Ureter (tissue), 1 donor: ENCODE data around the gene UGGT1. TPM values are rescaled to one million over a fixed set of nuclear protein-coding genes. Genes with fewer than 3 reads are reported as not detected.
"Not testable (repeated sequence)": the region's sequence is repeated elsewhere in the genome, so short reads cannot be mapped to it uniquely, and the experiment has no call there.

Source experiments
- DNase-seq: peaks from one replicate; pipeline ENCODE4 v3.0.0-alpha.2; 2020; ENCODE audit warnings: low spot score
- total RNA-seq: library from RNA; stranded (reverse); gene quantifications from one replicate; pipeline ENCODE4 v1.2.4, GENCODE V29; 2023
- donor health status: DM: yes; HTN: yes; CAD: no.

Gene UGGT1
- total RNA-seq, 1 donor from 2014 or later: 61.1 TPM

DNA sequence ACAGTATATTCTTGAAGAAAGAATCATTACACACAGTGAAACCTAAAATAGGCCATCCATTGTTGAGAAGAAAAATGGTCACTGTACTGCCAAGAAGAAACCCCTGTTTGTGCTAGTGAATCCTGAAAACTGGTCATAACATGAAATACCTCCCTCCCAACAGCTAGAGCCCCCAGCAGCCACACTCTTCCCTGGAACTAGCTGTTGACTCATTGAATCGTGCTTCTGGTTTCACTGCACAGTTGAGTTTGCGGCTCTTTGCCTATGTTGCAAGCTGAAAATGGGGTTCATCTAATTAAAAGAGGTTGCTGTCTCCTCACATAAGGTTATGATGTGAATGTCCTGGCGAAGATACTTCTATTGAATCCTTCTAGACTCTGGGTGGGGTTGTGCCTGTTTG, 86.3 kb downstream of the UGGT1 start:
- no peak for DNase-seq

DNA sequence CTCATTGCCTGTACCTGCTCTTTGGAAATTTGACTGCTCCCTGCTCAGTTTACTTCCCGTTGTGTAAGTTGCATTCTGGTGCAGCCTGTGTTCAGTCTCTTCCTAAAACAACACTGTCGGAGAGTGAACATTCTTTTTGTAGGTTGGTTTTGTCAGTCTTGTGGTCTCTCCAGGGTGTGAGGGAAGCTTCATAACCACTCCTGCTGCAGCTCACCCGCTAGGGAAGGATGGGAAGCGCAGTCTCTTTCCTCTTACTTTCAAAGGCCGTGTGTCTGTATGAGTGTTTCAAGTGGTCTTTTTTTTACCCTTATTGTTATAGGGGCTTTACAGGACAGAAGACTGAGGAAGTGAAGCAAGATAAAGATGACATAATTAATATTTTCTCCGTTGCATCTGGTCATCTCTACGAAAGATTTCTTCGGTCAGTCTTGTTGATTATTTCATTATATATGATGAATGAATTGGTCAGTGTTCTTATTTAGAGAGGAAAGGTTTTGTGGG, 87.2 kb downstream of the UGGT1 start:
- no peak for DNase-seq

DNA sequence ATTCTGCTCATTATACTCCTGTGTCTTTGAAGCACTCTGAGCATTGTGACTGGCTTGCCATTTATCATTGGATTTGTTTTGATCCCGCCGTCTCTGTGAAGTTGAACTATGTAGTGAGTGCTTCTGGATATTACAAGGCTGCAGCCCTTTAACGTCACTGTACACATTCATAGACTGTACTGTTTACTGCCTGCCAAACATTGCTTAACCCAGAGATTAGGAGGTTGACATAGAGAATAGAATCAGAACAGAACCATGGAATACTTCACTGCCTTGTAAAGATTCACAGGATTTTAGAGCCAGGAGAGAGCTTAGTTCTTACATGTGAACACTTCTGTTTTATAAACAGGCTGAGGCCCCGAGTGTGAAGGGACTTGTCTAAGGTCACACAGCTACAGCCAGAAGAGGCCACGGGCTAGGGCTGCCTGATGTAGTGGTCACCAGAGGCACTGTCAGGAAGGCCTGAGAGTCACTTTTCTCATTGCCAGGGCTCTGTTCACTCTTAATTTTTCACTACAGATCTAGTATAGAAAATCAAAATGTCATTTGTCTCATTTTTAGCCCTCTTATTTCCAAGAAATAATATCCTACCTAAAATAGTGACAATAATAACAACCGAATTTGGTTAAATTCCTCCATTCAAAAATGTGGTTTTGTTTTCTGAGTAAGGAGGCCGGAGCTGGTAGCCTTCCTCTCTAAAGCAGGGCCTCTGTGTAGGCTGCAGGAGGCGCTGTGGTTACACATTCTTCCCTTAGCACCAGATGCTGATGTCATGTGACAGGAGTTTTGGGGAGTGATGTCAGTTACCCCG, 87.9 kb downstream of the UGGT1 start:
- peak; percentile 59 for DNase-seq

DNA sequence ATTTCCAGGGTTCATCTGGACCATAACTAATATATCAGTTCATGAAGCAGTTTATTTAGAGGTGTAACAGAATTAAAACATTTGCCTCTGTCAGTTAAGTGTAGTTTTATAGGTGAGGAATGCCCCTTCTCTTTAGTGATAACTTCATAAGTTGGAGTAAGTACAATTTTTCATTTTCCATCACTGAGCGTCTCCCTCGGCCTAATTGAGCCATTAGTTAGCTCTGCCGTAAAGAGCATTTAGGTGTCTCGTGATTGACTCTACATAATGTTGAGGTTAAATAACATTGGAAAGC, 88.4 kb downstream of the UGGT1 start:
- DNase-seq: no peak

DNA sequence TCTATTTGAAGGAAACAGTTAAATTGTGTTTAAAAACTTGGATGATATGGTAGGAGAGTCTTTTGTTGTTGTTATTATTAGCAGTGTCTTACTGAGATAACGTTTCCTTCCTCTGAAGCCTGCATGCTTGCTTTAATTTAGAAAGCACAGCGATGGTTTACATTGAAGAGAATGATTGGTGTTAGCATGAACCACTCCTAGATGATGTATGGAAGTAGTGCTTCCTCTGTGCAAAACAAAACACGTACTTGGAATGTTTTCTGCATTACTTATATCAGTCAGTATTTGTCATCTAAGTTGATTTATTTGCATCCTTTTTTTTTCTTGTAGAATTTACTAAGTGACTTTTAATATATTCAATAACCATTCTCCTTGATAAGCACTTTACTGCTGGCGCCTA, 89.0 kb downstream of the UGGT1 start:
- no peak for DNase-seq

DNA sequence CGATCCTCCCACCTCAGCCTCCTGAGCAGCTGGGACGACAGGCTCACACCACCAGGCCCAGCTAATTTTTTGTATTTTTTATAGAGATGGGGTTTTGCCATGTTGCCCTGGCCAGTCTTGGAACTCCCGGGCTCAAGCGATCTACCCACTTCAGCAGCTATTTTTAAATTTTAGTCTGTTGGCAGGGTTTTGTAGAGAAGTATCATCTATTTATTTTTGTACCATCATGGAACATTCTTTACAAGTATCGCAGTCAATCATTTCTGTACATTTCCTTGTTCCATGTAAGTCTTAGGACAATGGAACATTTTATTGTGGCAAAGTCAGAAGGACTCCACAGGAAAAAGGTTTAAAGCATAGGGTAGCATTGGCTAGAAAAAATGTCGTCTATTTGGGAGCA, 94.6 kb downstream of the UGGT1 start:
- no peak for DNase-seq

DNA sequence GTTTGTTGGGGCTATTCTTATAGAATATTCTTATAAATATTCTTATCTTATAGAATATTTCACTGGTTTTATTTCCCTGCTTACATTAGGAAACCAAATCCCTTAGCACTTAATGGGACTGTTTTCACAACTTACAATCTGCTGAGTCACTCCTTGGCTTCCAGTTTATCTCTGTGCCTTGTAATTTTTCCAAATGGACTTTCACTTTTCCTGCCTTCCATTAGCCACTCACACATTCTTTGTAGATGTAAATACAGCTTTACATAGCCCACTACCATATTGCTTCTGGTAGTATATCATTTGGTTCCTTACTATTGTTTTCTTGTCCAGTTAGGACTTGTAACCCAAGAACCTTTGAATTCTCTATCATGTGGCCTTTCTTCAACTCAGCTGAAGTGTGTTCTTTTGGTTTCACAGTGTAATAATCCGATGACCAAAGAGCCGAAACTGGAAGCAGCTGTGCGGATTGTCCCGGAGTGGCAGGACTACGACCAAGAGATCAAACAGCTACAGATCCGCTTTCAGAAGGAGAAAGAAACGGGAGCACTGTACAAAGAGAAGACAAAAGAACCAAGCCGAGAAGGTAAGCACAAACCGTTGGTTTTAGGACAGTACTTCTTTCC, 96.1 kb downstream of the UGGT1 start:
- no peak for DNase-seq

DNA sequence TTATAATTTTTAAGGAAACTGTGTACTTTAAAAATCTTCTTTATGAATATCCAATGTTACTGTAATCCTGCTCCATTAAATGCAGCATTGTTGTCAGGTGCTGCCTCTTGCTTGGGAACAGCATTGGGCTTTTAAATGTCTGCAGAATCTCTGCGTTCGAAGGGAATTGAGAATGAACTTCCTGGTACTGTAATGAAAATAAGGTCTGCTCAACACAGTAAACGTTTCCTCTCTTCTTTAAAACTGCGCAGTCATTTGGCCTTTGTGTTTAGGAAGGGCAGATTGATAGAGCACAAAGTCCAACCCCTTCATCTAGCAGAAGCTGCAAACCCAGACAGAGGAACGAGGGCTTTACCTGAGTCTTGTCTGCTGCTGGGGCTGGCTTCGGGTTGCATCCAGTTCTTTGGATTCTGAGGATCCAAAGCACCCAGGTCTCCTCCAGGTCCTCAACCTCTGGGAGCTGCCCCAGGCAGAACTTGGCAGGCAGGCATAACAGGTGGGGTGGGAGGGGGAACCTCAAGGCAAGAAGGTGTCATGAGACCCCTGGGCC, 104.5 kb downstream of the UGGT1 start:
- DNase-seq: no peak

DNA sequence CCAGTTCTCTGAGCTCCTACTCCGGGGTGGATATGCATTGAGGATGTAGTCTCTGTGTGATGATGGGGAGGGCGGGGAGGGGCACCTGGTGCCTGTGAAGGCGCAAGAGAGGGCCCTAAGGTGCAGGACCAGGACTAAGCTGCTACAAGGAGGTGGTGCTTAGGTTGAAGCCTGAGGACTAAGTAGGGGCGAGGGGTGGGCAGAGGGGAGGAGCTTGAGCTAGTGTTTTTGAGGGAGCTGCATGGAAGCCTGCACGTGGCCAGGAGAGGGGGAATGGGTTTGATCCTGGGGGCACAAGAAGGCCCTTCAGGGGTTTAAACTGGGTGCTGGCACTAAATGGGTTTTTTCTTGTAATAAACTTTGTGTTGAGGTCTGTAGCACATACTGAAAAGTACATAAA, 105.0 kb downstream of the UGGT1 start:
- DNase-seq: no peak

DNA sequence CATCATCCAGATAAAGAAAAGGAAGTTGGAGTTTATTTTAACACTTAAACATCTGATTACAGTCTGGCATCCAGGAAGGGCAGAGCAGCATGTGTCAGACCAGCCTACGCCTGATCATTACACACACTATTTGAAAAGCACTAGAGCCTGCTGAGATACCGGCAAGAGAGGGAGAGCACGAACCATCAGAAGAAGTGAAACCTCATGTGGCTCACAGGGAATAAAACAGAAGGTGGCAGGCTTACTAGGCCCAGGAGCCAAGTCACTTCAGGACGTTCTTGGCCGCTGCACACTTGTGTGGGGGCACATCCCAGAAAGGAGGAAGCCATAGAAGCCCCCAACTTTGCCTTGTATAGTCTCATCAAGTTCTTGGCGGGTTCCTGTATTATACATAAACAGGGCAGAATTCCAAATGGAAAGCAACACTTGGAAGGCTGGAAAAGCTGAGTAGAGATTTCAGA, 105.5 kb downstream of the UGGT1 start:
- DNase-seq: peak; percentile 51

DNA sequence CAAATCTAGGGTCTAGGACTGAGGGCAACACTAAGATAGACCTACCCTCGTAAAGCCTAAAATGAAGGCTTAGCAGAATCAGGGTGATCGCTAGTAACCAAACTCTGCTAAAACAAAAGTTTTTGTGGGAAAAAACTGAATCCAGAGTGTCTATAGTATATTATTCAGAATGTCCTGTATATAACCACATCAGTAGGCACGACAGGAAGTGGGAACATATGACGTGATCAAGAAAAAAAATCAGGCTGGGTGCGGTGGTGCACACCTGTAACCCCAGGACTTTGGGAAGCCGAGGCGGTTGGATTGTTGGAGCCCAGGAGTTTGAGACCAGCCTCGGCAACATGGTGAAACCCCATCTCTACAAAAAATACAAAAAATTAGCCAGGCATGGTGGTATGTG, 106.1 kb downstream of the UGGT1 start:
- DNase-seq: no peak

DNA sequence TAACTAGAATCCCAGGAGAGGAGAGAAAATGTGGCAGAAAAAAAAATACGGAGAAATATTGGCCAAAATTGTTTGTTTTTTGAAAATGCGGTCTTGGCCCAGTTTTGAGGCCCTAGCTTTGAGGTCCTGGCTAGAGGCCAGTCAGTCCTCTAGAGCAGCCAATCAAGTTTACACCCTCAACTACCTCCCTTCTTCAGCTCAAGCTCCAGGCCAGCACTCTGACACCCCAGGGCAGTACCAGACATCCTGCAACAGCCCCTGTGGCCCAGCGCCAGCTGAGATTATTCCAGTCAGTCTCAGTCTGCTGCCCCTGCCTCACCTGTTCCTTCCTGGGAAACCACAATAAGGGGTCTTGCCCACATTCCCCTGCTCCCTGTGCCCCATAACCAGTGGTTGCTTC, 107.7 kb downstream of the UGGT1 start:
- no peak for DNase-seq

DNA sequence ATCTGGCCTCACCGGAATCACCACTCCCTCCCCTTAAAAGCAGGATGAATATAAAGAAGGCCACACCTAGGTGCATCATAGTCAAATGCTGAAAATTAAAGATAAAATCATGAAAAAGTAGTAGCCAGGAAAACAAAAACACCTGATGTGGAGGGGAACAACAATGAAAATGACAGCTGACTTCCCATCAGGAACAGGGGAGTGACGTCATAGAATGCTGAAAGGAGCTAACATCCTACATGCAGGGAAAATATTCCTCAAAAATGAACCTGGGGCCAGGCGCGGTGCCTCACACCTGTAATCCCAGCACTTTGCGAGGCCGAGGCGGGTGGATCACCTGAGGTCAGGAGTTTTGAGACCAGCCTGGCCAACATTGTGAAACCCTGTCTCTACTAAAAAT, 108.1 kb downstream of the UGGT1 start:
- no peak for DNase-seq

DNA sequence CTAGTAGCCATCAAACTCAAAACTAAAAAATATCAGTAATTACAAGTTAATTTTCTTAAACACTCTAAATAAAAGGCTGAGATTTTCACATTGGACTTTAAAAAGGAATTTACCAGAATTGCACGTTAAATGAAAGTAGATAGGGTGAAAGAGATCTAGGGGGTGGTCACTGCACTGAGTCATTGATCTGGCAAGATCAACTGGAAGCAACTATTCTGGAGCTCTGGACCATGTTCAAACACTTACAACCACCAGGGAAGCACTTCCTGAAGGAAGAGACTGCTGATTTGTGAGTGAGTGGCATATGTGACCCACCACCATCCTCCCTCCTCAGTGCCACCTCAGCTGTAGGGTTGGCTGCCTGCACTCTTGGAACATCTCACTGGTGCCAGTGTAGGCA, 111.8 kb downstream of the UGGT1 start:
- no peak for DNase-seq

DNA sequence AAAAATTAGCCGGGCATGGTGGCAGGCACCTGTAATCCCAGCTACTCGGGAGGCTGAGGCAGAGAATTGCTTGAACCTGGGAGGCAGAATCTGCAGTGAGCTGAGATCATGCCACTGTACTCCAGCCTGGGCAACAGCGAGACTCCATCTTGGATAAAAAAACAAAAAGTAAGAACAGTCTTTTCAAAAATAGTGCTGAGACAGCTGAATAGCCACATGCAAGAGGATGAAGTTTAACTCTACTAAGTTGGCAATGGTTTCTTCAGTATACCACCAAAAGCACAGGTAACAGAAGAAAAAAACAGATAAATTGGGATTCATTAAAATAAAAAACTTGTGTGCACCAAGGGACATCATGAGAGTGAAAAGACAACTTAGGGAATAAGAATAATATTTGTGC, 115.2 kb downstream of the UGGT1 start:
- no peak for DNase-seq

DNA sequence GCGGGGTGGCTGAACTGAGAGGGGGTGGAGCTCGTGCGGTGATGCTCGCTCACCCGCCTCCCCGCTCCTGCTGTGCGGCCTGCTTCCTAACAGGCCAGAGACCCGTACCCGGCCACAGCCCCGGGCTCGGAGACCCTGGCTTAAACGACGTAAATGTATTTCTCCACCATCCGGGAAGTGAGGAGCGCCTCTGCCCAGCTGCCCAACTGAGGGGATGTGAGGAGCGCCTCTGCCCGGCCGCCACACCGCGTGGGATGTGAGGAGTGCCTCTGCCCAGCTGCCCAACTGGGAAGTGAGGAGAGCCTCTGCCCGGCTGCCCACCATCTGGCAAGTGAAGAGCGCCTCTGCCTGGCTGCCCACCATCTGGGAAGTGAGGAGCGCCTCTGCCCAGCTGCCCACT, 117.0 kb downstream of the UGGT1 start:
- no peak for DNase-seq

DNA sequence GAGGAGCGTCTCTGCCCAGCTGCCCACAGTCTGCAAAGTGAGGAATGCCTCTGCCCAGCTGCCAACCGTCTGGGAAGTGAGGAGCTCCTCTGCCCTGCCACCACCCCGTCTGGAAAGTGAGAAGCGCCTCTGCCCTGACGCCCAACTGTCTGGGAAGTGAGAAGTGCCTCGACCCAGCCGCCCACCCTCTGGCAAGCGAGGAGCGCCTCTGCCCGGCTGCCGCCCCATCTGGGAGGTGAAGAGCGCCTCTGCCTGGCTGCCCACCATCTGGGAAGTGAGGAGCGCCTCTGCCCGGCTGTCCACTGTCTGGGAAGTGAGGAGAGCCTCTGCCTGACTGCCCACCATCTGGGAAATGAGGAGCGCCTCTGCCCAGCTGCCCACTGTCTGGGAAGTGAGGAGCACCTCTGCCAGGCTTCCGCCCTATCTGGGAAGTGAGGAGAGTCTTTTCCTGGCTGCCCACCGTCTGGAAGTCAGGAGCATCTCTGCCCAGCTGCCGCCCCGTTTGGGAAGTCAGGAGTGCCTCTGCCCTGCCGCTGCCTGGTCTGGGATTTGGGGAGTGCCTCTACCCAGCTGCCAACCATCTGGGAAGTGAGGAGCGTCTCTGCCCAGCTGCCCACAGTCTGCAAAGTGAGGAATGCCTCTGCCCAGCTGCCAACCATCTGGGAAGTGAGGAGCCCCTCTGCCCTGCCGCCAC, 117.8 kb downstream of the UGGT1 start:
- DNase-seq: not testable (repeated sequence)

DNA sequence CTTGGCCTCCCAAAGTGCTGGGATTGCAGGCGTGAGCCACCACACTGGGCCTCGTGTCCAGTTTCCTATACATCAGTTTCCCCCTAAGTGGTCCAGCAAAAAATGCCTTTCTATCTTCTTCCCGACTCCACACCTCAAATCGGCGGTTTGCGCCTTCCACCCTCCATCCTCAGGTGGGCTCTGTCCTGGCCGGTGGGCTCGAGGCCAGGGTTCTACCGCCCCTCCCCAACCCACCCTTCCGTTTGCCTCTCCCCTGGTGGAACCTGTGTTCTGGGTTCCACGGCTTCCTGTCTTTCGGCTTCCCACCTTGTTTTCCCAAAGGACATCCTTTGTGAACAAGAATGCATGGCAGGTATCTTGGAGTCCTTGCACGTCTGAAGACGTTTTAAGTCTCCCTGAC, 123.3 kb downstream of the UGGT1 start:
- DNase-seq: no peak

DNA sequence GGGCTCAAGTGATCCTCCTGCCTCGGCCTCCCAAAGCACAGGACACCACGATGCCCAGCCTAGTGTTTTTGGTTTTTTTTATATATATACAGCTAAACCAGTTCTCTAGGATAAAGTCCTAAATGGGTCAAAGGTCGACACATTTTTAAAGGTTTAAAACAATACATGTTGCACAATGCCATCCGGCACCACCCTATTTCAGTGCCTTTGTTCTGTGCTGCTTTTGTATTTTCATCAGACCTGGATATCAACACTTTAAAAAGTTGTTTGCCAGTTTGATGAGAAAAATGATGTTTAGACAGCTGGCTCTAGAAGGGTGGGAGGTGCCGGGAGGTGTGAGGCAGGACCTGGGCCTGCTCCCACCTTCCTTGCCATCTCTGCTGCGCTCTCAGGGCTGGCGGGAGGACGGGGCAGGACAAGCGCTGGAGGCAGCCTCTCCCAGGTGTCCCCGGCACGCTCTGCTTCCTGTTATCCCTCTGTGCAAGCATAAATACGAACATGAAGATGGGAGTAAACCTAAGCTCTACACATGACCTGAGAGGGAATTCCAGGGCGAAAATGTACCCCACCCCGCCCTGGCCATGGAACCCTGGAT, 124.0 kb downstream of the UGGT1 start:
- DNase-seq: no peak

DNA sequence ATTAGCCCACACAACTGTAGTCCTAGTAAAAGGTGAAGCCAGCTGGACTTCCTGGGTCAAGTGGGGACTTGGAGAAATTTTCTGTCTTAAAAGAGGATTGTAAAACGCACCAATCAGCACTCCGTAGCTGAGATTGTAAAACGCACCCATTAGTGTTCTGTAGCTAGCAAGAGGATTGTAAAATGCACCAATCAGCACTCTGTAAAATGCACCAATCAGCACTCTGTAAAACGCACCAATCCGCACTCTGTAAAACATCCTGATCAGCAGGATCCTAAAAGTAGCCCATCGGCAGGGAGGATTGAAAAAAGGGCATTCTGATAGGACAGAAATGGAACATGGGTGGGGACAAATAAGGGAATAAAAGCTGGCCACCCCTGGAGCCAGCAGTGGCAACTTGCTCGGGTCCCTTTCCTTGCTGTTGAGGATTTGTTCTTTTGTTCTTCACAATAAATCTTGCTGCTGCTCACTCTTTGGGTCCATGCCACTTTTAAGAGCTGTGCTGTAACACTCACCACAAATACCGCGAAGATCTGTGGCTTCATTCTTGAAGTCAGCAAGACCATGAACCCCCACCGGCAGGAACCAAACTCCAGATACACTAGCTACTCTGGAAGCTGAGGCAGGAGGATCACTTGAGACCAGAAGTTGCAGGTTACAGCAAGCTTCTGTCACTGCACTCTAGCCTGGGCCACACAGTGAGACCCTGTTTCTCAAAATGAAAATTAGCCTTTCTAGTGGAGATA, 125.1 kb downstream of the UGGT1 start:
- no peak for DNase-seq

DNA sequence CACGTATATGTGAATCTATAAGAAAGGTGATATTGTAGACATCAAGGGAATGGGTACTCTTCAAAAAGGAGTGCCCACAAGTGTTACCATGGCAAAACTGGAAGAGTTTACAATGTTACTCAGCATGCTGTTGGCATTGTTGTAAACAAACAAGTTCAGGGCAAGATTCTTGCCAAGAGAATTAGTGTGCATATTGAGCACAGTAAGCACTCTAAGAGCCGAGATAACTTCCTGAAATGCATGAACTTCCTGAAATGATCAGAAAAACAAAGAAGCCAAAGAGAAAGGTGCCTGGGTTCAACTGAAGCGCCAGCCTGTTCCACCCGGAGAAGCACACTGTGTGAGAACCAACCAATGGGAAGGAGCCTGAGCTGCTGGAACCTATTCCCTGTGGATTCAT, 126.7 kb downstream of the UGGT1 start:
- DNase-seq: no peak

DNA sequence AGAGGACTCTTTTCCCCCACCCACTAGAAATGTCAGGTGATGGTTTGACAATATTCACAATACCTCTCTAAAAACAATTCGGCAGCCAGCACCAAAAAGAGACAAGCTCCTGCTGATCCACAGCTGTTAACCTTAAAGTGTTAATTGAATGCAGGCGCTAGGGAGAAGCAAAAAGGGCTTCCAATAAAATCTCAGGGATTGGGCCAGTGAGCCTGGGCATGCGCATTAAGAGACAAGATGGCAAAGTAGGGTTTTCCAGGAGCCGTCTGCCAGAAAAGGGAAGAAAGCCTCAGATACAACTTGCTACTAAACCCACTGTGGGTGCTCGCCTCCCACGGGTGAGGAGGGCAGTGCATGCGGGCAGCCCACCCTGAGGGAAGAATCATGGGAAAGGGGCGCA, 128.9 kb downstream of the UGGT1 start:
- DNase-seq: no peak
